Progenitor cell of endocrine pancreas (in vitro differentiated cells): ENCODE measurements around the gene RBL1. TPM values are rescaled to one million over a fixed set of nuclear protein-coding genes. Genes with fewer than 3 reads are reported as not detected.
"Not testable (repeated sequence)": the region's sequence is repeated elsewhere in the genome, so short reads cannot be mapped to it uniquely, and the experiment has no call there.

Experiments
- DNase-seq: peaks from one replicate; pipeline ENCODE4 v3.0.0; 2021; ENCODE audit warnings: low spot score; ENCODE audit not compliant: unreplicated experiment
- H3K27ac Mint-ChIP-seq: 2 replicates; pipeline ENCODE4 v1.8.0; 2021; ENCODE audit warnings: mild to moderate bottlenecking, moderate library complexity, mixed read lengths
- H3K27me3 Mint-ChIP-seq: 2 replicates; pipeline ENCODE4 v1.8.0; 2021; ENCODE audit warnings: mixed read lengths
- H3K36me3 Mint-ChIP-seq: 2 replicates; pipeline ENCODE4 v1.8.0; 2022; ENCODE audit warnings: mixed read lengths; ENCODE audit not compliant: insufficient read depth
- H3K4me1 Mint-ChIP-seq: 2 replicates; pipeline ENCODE4 v1.8.0; 2021; ENCODE audit warnings: low read depth, mixed read lengths
- H3K4me3 Mint-ChIP-seq: 2 replicates; pipeline ENCODE4 v1.8.0; 2021; ENCODE audit warnings: low read depth, mild to moderate bottlenecking, moderate library complexity, mixed read lengths
- H3K9me3 Mint-ChIP-seq: 2 replicates; pipeline ENCODE4 v1.8.0; 2021; ENCODE audit warnings: low read depth, mixed read lengths
- total RNA-seq: library from RNA; stranded (reverse); gene quantifications from 2 replicates; pipeline ENCODE4 v1.2.1, GENCODE V29; 2021
- TF ChIP-seq, protein P1 (sequence below): fragments of 200-600 bp; sonication (generic); IDR thresholded peaks from one replicate; pipeline ENCODE4 v1.5.0; 2021; ENCODE audit warnings: antibody characterized with exemption, mild to moderate bottlenecking; ENCODE audit not compliant: unreplicated experiment

Gene RBL1
- total RNA-seq, 1 donor from 2014 or later, result 13.3 TPM

DNA sequence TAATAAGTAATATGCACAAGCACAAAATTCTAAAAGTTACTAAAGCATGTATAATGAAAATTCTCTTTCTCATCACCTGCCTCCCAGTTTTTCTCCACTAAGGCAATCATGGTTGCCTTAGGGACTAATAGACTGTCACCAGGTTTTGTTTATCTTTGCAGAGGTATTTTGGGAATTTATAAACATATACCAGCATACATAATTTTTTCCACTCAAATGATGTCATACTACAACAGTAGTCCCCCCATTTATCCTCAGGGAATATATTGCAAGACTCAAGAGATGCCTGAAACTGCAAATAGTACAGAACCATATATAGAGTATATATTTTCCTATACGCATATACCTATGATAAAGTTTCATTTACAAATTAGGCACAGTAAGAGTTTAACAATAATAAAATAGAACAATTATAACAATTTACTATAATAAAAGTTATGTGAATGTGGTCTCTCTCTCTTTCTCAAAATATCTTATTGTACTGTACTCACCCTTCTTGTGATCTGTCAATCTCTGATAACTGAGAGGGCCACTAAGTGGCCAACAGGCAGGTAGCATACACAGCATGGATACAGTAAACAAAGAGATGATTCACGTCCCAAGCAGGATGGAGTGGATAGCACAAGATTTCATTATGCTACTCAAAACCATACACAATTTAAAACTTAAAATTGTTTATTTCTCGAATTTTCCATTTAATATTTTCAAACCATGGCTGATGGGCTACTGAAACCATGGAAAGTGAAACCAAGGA is 19.7 kb downstream of the RBL1 start:
- H3K36me3 Mint-ChIP-seq, result peaks cover 14% of the 10 kb centered on the region
- H3K27me3 Mint-ChIP-seq, result no peaks in the 10 kb centered on the region
- H3K4me3 Mint-ChIP-seq, result no peak overlapping the region
- no peaks in the 10 kb centered on the region for H3K4me1 Mint-ChIP-seq
- no peak for DNase-seq
- peaks cover 4% of the 10 kb centered on the region for H3K9me3 Mint-ChIP-seq
- no peak overlapping the region for H3K27ac Mint-ChIP-seq
- TF ChIP-seq, protein P1, sequence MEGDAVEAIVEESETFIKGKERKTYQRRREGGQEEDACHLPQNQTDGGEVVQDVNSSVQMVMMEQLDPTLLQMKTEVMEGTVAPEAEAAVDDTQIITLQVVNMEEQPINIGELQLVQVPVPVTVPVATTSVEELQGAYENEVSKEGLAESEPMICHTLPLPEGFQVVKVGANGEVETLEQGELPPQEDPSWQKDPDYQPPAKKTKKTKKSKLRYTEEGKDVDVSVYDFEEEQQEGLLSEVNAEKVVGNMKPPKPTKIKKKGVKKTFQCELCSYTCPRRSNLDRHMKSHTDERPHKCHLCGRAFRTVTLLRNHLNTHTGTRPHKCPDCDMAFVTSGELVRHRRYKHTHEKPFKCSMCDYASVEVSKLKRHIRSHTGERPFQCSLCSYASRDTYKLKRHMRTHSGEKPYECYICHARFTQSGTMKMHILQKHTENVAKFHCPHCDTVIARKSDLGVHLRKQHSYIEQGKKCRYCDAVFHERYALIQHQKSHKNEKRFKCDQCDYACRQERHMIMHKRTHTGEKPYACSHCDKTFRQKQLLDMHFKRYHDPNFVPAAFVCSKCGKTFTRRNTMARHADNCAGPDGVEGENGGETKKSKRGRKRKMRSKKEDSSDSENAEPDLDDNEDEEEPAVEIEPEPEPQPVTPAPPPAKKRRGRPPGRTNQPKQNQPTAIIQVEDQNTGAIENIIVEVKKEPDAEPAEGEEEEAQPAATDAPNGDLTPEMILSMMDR, result no peak

DNA sequence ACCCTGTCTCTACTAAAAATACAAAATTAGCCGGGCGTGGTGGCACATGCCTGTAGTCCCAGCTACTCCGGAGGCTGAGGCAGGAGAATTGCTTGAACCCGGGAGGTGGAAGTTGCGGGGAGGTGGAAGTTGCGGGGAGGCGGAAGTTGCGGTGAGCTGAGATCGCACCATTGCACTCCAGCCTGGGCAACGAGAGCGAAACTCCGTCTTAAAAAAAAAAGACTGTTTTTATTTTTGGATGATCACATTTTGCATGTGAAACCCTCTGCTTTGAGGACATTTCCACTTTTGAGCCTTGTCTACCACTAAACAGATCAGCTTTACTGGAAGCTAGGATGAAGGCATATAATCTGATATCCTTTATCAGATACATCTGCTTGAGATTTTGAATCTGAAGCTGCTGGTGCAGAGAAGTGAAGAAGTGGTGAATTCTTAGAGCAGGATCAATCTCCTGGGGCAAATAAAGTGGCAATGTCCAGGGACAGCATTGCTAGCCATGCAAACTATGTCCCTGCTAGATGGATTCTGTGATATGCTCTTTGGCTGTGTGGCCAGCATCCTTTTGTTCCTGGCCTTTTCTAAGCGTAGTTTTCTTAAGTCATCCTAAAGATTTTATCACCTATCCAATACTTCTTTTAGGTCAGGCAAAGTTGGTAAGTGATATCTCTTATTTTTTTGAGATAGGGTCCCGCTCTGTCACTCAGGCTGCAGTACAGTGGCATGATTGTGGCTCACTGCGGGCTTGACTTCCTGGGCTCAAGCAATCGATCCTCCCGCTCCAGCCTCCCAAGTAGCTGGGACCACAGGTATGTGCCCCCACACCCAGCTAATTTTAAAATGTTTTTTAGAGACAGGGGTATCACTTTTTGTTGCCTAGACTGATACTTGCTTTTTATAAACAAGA is 23.3 kb downstream of the RBL1 start:
- TF ChIP-seq, protein P1, result no peak
- no peaks in the 10 kb centered on the region for H3K4me1 Mint-ChIP-seq
- peaks cover 4% of the 10 kb centered on the region for H3K9me3 Mint-ChIP-seq
- H3K4me3 Mint-ChIP-seq, result no peak overlapping the region
- peaks cover 20% of the 10 kb centered on the region for H3K36me3 Mint-ChIP-seq
- H3K27me3 Mint-ChIP-seq, result no peaks in the 10 kb centered on the region
- no peak overlapping the region for H3K27ac Mint-ChIP-seq
- DNase-seq, result no peak

DNA sequence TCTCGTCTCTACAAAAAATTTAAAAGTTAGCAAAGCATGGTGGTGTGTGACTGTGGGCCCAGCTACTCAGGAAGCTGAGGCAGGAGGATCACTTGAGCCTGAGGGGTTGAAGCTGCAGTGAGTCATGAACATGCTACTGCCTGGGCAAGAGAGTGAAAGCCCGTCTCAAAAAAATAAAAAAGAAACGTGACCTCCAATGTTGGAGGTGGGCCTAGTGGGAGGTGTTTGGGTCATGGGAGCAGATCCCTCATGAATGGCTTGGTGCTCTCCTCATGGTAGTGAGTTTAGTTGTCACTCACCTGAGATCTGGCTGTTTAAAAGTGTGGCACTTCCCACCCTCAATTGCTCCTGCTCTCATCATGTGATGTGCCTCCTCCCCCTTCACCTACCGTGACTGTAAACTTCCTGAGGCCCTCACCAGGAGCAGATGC is 24.3 kb downstream of the RBL1 start:
- Mint-ChIP-seq H3K27me3 (no peaks in the 10 kb centered on the region), H3K27ac (no peak overlapping the region), H3K4me3 (no peak overlapping the region), H3K9me3 (peaks cover 4% of the 10 kb centered on the region), H3K36me3 (peaks cover 20% of the 10 kb centered on the region), H3K4me1 (no peaks in the 10 kb centered on the region)
- no peak for DNase-seq
- TF ChIP-seq, protein P1, result no peak

DNA sequence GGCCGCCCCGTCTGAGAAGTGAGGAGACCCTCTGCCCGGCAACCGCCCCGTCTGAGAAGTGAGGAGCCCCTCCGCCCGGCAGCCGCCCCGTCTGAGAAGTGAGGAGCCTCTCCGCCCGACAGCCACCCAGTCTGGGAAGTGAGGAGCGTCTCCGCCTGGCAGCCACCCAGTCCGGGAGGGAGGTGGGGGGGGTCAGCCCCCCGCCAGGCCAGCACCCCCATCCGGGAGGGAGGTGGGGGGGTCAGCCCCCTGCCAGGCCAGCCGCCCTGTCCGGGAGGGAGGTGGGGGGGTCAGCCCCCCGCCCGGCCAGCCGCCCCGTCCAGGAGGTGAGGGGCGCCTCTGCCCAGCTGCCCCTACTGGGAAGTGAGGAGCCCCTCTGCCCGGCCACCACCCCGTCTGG is 26.2 kb downstream of the RBL1 start:
- not testable (repeated sequence) for H3K27me3 Mint-ChIP-seq, H3K4me3 Mint-ChIP-seq, DNase-seq, H3K27ac Mint-ChIP-seq, H3K4me1 Mint-ChIP-seq, H3K9me3 Mint-ChIP-seq
- peaks cover 21% of the 10 kb centered on the region for H3K36me3 Mint-ChIP-seq

DNA sequence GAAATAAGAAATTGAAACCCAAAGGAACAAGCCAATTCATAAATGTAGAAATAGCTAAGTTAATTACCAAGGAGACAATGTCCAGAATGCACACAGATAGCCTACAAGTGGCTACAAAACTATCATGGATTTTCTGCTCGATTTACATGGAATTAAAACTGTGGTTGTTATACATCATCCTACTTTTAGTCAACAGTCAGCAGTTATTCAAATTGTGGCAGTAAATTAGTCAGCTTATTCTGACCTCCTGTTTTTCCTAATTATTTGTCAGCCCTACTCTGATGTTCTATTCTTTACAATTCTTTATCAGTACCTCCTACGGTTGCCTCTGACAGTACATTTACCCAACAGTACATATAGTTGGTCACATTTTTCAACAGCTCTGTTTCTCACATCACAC is 29.6 kb downstream of the RBL1 start:
- no peaks in the 10 kb centered on the region for H3K4me1 Mint-ChIP-seq
- H3K27ac Mint-ChIP-seq, result no peak overlapping the region
- no peaks in the 10 kb centered on the region for H3K27me3 Mint-ChIP-seq
- no peak for DNase-seq
- no peak overlapping the region for H3K4me3 Mint-ChIP-seq
- H3K9me3 Mint-ChIP-seq, result no peaks in the 10 kb centered on the region
- H3K36me3 Mint-ChIP-seq, result peaks cover 16% of the 10 kb centered on the region
- TF ChIP-seq, protein P1, result no peak
